SK-N-DZ (cell line): ENCODE data around the gene CD163. TPM values are rescaled to one million over a fixed set of nuclear protein-coding genes. Genes with fewer than 3 reads are reported as not detected.
"Not testable (repeated sequence)": the region's sequence is repeated elsewhere in the genome, so short reads cannot be mapped to it uniquely, and the experiment has no call there.

Experiments used
- DNase-seq: peaks from one replicate; pipeline ENCODE4 v3.0.0-alpha.2; 2015; ENCODE audit warnings: low spot score
- polyA plus RNA-seq, 2 experiments: library from polyadenylated mRNA; depleted of rRNA; stranded (reverse); fragments of >200 nt; gene quantifications; 2 replicates each; pipeline ENCODE4 v1.2.3, GENCODE V29; 2014

Gene CD163
- not detected in 2 replicates for polyA plus RNA-seq (2014; cell fraction: cytosol; rRNA removed)
- polyA plus RNA-seq (2014; cell fraction: nucleus; rRNA removed) = not detected in 2 replicates

GRCh38 chr12:7503686-7504415 lies at the start of gene CD163:
Gene CD163, minus strand, starts transcription at chr12:7503777. Its CDS starts 87 bp downstream, at chr12:7503690.
- DNase-seq = no peak

GRCh38 chr12:7542813-7543212 lies 39.2 kb upstream of the CD163 start:
- DNase-seq = no peak

GRCh38 chr12:7542046-7542445 lies 38.5 kb upstream of the CD163 start:
- DNase-seq = no peak

- no peak for DNase-seq
Observed at GRCh38 chr12:7514416-7514815, 10.8 kb upstream of the CD163 start.

GRCh38 chr12:7512553-7512952 lies 9.0 kb upstream of the CD163 start:
- no peak for DNase-seq

DNA sequence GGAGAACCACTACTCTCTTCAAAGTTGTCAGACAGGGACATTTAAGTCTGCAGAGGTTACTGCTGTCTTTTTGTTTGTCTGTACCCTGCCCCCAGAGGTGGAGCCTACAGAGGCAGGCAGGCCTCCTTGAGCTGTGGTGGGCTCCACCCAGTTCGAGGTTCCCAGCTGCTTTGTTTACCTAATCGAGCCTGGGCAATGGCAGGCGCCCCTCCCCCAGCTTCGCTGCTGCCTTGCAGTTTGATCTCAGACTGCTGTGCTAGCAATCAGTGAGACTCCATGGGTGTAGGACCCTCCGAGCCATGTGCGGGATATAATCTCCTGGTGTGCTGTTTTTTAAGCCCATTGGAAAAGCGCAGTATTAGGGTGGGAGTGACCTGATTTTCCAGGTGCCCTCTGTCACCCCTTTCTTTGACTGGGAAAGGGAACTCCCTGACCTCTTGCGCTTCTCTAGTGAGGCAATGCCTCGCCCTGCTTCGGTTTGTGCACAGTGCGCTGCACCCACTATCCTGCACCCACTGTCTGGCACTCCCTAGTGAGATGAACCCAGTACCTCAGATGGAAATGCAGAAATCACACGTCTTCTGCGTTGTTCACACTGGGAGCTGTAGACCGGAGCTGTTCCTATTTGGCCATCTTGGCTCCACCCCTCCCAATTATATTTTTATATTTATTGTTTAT lies 6.4 kb upstream of the CD163 start:
- DNase-seq = not testable (repeated sequence)

- no peak for DNase-seq
Observed at GRCh38 chr12:7502612-7503011, 965 bp downstream of the CD163 start.

- no peak for DNase-seq
Observed at GRCh38 chr12:7501031-7501588, 2.5 kb downstream of the CD163 start.

- DNase-seq = no peak
Observed at GRCh38 chr12:7499636-7500035, 3.9 kb downstream of the CD163 start.

- no peak for DNase-seq
Observed at GRCh38 chr12:7498809-7499208, 4.8 kb downstream of the CD163 start.

- no peak for DNase-seq
Observed at GRCh38 chr12:7497661-7498060, 5.9 kb downstream of the CD163 start.

DNA sequence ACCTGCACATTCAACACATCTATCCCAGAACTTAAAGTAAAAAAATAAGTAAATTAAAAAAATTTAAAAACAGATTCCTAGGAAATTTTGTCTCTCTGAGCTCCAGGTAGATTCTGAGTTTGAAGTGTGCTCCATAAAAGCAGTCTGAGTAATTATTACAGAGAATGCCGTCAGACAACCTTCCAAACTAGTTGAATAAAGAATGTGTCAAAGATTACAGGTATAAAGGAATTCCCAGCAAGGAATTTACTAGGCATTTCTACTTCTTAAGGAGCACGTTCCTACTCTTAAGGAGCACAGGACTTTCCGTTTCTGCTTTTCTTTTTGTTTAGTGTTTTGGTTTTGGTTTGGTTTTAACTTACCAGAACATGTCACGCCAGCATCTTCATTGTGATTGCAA lies 7.1 kb downstream of the CD163 start:
- no peak for DNase-seq

DNA sequence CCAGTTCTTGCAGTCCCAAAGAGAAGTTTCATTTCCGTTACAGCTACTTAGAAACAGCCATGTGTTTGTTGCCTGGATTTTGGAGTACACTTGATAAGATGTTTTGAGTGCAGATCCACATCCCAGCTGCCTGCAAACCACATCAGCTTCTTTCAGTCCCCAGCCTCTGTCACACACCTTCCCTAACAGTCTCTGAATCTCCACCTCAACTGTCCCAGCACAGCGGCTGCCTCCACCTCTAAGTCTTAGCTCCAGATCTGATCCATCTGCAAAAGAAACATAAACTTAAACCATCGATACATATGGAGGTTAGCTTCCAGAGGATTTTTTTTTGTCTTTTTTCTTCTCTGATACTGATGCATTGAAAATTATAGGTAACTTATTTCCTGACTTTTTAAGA lies 8.4 kb downstream of the CD163 start:
- DNase-seq = no peak

- no peak for DNase-seq
Observed at GRCh38 chr12:7493006-7493405, 10.6 kb downstream of the CD163 start.

- DNase-seq = no peak
Observed at GRCh38 chr12:7486512-7486911, 17.1 kb downstream of the CD163 start.

GRCh38 chr12:7485095-7485494 lies 18.5 kb downstream of the CD163 start:
- DNase-seq = no peak

DNA sequence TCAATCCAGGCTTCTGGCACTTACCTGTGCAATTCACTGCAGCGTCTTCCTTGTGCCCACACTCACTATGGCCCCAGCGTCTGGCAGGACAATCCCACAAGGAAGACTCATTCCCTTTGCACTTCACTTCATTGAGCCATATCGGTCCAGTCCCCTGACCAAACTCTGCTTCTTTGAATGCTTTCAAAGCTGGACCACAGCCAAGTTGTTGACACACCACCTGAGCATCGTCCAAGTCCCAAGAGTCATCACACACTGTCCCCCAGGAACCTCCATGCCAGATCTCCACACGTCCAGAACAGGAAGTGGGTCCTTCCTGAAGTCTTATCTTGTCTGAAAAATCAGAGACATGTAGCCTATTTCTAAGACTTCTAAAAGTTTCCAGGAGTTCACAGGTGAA lies 20.2 kb downstream of the CD163 start:
- no peak for DNase-seq

- no peak for DNase-seq
Observed at GRCh38 chr12:7479771-7480170, 23.8 kb downstream of the CD163 start.

DNA sequence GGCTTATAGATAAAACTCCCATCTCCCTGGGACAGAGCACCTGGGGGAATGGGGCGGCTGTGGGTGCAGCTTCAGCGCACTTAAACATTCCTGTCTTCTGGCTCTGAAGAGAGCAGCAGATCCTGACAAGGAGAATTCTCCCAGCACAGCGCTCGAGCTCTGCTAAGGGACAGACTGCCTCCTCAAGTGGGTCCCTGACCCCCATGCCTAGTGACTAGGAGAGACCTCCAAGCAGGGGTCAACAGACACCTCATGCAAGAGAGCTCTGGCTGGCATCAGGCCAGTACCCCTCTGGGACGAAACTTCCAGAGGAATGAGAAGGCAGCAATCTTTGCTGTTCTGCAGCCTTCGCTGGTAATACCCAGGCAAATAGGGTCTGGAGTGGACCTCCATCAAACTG lies 31.5 kb downstream of the CD163 start:
- no peak for DNase-seq

- DNase-seq = peak; percentile 37
Observed at GRCh38 chr12:7460375-7461259, 43.0 kb downstream of the CD163 start.

- DNase-seq = no peak
Observed at GRCh38 chr12:7459973-7460372, 43.6 kb downstream of the CD163 start.

GRCh38 chr12:7451756-7452155 lies 51.8 kb downstream of the CD163 start:
- no peak for DNase-seq
